ENCODE data around the gene MRAS.

GRCh38 chr3:138395865-138396751, 47.7 kb downstream of the MRAS start:
- TF ChIP-seq CTCF (IDR thresholded peaks at IDR 0.05; ENCODE audit: insufficient read depth, low read depth, low read length) (no peak), EZH2 (IDR thresholded peaks at IDR 0.05; ENCODE audit: insufficient read depth, low read length) (no peak)
